Myocyte (in vitro differentiated cells): ENCODE data around the gene RPS15. TPM values are rescaled to one million over a fixed set of nuclear protein-coding genes. Genes with fewer than 3 reads are reported as not detected.
A peak's percentile ranks its signal among the peaks of the same experiment; 100 is the strongest.

Experiments
- DNase-seq: peaks from one replicate; pipeline ENCODE4 v3.0.0-alpha.2; 2012; ENCODE audit warnings: low read depth
- total RNA-seq: library from RNA; depleted of rRNA; stranded (reverse); fragments of >200 nt; gene quantifications from 2 replicates; pipeline ENCODE4 v1.2.3, GENCODE V29; 2014

RPS15 gene
- total RNA-seq, 1 donor from 2014 or later, result 1,600 TPM

DNA sequence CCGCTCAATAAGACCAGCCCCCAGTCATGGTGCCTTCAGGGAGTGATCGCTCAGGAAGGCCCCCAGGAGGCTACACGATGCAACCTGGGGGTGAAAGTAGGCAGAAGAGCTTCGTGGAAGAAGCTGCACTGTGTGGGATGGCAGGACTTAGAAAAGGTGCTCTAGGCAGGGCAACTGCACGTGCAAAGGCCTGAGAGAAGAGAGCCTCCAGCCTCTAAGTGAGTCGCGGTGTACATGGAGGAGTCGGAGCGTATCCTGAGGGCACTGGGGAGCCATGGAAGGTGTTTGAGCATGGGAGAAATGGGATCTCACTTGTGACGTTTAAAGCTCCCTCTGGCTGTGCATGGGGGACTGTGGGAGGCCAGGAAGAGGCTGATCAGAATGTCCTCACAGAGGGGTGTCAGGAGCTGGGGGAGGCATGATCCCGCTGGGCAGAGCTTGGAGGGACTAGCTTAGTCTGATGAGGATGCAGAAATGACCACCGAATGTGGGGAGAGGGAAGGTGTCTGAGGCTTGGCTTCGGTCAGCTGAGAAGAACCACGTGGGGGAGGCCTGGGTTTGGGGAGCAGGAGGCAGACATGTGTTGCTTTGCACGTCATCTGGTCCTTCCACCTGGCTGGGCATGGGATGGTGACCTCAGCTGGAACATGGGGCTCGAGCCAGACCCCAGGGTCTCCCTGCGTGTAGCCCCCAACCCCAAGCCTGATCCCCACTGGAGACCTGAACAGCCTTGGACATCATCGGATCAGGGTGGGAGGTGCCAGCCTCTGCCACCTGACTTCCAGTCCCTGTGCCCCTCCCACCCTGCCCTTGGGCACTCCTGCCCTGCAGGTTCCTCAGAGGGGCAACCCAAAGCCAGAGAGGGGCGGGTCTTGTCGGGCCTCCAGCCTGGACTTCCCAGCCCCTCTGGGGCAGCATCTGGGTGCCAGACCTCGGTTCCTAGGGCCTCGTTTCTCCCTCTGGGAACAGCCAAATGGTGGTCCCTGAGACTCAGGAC, 12.8 kb downstream of the RPS15 start:
- DNase-seq, result no peak

DNA sequence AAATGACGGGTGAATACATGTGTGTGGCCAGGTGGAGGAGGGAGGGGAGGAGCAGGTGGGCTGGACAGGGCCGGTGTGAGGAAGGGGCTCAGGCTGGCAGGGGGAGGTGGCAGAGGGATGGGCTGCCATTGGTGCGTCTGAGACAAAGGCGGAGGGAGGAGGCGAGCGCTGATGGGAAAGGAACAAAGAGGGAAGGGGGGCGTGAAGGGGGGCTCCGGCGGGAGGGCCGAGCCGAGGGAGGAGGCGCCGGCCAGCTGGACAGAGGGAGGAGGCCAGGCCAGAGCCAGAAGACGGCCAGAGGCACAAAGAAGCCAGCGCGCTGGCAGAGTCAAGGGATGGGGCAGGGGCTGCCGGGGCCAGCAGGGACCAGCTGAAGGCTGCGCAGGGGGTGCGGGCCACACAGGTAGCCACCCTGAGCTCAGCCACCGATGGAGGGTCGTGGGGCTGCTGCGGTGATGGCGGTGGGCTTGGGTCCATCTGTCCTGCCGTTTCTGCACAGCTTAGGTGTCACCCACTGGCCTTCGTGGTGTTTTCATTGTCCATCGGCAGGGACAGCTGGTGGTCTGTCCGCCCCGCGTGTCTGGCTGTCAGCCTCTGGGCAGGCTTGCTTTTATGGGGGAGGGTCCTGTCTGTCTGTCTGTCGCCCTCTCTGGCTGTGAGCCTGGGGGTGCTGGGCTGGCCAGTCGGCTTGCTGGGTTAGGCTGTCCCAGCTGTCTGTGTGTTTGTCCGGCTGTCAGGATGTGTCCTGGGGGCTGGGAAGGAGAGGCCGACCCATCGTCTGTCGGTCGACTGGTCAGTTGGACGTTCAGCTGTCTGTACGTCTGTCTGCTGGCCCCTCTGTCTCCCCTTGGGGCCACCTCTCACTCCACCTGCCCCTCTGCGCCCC, 14.0 kb downstream of the RPS15 start:
- peak; percentile 60 for DNase-seq

DNA sequence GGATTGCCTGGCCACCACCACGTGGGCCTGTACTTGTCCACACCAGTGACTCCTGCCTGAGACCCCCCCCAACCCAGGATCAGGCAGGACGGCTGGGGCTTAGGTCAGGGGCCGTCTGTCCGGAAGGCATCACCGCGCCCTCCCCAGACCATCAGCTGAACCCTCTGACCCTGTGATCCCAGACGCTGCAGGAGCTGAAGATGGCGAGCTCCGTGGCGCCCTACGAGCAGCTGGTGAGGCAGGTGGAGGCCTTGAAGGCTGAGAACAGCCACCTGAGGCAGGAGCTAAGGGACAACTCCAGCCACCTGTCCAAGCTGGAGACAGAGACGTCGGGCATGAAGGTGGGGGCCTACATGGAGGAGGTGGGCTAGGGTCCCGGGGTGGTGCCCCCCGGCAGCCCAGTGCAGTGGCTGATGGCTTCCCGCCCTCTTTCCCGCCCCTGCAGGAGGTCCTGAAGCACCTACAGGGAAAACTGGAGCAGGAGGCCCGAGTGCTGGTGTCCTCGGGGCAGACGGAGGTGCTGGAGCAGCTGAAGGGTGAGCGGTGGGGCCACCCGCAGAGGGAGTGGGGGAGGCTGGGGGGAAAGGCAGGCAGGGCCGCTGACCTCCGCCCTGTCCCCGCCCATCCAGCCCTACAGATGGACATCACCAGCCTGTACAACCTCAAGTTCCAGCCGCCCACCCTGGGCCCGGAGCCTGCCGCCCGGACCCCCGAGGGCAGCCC, 14.8 kb downstream of the RPS15 start:
- no peak for DNase-seq

DNA sequence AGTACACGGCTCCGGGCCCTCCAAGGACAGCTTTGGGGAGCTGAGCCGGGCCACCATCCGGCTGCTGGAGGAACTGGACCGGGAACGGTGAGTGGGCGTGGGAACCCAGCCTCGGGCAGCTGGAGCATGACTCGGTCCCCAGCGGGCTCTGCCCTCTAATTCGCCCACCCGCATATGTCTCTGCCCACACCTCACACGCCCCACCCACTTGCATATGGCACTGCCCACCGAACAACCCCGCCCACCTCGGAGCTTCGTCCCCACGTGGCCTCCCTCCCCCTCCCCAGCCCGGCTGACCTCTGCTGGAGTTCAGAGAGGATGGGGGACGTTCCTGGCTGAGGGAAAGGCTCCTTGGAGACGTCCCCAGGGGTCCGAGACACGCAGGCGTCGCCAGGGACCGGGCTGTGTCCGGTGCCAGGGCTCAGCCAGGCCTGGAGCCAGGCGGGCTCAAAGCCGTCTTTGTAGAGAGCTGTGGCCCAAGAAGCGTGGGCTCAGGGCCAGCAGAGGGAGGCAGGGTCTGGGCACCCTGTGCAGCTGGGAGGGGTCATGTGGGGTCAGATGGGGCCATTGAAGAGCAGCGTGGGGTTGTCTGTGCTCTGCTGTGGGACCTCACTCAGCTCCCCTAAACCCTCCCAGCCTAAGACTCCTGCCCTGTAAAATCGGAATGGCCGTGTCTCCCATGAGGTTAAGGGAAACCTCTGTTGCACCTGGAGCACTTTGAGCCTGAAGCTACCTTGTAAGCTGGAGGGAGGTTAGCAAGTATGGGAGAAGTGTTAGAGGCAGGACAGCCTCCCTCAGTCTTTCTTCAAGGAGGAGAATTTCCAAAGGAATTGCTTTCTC, 15.5 kb downstream of the RPS15 start:
- peak; percentile 73 for DNase-seq

DNA sequence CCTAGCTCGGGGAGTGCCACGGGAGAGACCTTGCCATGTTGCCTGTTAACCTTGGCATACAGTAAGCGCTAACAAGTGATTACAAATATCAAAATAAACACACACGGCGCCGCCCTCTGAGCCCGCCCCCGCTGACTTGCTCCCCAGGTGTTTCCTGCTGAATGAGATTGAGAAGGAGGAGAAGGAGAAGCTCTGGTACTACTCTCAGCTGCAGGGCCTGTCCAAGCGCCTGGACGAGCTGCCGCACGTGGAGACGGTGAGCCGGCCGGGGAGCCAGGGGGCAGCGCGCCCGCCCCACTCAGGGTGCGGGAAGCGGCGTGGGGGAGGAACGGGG, 16.8 kb downstream of the RPS15 start:
- no peak for DNase-seq

DNA sequence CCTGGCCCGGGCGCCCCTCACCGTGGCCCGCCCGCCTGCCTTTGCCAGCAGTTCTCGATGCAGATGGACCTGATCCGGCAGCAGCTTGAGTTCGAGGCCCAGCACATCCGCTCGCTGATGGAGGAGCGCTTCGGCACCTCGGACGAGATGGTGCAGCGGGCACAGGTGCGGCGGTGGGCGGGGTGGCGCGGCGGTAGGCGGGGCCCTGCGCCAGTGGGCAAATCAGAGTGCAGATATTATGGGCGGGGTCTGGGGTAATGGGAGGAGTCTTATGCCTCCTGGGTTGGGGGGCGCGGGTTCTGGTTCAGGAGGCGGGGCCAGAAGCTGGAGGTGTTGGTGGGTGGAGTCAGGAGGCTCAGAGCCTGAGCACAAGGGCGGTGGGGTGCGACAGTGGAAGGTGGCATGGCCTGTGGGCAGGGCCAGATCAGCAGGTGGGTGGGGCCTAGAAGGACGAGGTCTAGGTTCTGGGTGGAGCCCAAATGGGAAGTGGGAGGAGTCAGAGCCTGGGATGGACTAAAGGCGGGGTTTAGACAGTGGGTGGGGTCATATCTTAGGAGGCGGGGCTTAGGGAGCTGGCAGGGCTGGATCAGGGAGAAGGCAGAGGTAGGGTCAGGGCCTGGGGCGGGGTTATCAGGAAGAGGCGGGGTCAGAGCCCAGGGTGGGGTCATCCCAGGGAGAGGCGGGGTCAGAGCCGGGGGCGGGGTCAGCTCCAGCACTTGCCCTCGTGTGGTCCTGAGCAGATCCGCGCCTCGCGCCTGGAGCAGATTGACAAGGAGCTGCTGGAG, 17.3 kb downstream of the RPS15 start:
- no peak for DNase-seq

DNA sequence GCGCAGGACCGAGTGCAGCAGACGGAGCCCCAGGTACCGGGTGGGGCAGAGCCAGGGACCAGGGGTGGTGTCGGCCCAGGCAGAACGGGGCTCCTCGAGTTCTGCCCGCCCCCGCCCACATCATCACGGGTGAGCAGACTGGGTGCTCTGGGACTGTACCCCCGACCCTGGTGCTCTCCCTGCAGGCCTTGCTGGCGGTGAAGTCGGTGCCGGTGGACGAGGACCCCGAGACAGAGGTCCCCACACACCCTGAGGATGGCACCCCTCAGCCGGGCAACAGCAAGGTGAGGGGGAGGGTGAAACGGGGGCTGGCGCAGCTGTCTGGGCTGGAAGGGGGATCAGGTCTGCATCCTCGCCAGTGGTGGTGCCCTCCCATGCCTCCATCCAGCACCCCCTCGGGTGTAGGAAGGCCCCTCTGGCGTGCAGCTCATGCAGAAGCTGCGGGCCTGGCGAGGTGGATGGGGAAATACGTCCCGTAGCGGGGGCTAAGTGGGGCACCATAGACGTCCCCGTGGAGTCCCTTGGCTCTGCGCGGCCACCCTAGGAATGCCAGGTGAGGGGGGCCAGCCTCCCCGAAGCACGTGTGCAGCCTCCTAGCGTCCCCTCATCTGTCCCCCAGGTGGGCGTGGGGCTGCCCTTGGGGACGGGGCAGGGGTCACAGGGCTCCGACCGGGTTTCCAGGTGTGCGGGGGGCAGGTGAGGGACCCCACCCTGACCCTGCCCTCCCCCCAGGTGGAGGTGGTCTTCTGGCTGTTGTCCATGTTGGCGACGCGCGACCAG, 18.1 kb downstream of the RPS15 start:
- DNase-seq, result no peak

DNA sequence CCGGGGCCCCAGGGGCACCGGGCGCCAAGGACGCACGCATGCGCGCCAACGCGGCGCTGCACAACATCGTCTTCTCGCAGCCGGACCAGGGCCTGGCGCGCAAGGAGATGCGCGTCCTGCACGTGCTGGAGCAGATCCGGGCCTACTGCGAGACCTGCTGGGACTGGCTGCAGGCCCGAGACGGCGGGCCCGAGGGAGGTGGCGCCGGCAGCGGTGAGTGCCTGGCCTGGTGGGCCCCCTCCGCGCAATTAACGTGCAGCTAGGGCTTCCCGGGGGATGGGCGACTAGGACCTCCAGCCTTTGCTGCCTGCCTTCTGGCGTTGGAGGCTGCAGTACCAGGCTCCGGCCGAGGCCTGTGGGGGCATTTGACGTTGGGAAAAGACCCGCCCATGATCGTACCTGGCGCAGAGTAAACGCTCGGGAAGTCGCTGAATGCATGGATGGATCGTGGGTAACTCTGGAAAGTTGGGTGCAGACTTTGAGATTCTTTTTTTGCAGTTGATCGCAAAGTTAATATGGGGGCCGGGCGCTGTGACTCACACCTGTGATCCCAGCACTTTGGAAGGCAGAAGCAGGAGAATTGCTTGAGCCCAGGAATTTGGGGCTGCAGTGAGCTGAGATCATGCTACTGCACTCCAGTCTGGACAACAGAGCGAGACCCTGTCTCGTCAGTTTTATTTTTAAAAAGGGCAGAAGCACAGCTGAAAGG, 19.0 kb downstream of the RPS15 start:
- DNase-seq, result no peak

DNA sequence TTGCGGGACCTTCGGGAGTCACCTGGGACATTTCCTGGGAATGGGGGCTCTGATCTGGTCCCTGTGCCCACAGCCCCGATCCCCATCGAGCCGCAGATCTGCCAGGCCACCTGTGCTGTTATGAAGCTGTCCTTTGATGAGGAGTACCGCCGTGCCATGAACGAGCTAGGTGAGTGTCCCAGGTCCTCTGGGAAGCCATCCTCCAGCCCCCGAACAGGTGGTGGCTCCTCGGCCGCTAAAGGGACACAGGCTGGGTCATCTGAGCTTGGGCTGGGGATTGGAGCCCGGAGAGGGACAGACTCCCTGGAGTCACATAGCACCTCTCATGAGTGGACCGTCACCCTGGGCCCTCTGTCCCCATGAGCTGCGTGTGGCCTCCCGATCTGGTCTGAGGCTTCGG, 19.7 kb downstream of the RPS15 start:
- no peak for DNase-seq

DNA sequence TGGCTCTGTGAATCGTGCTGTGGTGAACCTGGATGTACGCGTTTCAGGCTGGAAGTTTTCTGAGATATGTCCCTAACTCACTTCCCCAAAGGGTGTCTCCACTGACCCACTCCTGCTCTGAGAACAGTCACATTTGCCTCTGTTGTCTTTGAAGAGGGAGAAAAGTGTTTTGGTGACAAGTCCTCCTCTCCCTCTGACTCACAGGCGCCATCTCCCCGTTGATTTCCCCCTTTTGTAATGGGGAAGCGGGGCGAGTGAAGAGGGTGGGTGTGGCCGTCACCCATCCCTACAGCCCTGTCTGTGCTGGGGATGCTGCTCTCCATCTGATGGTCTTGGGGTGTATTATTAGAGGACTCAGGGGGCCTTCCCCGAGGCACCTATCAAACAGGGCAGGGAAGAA, 21.3 kb downstream of the RPS15 start:
- no peak for DNase-seq

DNA sequence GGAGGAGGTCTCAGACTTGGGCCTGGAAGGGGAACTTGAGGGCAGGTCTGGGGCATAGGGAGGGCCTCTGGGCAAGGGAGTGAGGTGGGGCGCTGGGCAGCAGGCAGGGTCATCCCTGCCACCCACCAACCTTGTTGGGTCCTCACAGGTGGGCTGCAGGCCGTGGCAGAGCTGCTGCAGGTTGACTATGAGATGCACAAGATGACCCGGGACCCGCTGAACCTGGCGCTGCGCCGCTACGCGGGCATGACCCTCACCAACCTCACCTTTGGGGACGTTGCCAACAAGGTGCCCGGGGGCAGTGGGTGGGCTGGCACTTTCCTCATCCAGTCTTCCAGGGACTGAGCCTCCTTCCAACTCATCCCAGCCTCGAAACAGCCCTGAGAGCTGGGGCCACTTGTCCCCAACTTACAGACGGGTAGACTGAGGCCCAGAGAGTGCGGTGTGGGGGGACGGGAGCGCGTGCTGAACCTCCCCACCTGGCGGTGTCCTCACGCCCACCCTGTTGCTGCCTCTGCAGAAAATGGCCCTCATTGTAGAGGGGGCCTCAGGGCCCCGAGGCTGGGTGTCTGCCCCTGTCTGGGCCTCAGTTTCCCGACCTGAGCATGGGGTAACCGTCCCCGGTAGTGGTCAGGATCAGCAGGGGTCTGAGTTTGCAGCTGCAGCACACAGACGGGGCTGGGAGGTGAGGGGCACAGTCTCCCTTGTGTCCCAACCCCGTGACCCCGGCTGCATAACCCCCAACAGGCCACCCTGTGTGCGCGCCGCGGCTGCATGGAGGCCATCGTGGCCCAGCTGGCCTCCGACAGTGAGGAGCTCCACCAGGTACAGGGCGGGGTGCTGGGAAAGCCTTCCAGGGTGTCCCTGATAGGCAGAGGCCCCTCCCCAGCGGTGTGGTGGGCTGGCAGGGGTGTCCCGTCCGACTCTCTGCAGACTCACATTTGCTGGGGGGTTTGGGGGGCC, 22.1 kb downstream of the RPS15 start:
- no peak for DNase-seq

DNA sequence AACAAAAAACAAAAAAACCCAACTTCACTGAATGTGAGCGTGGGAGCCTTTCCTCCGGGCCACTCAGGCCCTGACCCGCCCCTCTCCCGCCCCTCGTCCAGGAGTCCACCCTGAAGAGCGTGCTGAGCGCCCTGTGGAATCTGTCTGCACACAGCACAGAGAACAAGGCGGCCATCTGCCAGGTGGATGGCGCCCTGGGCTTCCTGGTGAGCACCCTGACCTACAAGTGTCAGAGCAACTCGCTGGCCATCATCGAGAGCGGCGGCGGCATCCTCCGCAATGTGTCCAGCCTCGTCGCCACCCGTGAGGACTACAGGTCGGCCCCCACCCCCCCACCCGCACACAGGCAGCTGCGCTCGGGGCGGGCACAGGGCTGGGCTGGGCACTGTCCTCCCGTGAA, 23.7 kb downstream of the RPS15 start:
- no peak for DNase-seq

DNA sequence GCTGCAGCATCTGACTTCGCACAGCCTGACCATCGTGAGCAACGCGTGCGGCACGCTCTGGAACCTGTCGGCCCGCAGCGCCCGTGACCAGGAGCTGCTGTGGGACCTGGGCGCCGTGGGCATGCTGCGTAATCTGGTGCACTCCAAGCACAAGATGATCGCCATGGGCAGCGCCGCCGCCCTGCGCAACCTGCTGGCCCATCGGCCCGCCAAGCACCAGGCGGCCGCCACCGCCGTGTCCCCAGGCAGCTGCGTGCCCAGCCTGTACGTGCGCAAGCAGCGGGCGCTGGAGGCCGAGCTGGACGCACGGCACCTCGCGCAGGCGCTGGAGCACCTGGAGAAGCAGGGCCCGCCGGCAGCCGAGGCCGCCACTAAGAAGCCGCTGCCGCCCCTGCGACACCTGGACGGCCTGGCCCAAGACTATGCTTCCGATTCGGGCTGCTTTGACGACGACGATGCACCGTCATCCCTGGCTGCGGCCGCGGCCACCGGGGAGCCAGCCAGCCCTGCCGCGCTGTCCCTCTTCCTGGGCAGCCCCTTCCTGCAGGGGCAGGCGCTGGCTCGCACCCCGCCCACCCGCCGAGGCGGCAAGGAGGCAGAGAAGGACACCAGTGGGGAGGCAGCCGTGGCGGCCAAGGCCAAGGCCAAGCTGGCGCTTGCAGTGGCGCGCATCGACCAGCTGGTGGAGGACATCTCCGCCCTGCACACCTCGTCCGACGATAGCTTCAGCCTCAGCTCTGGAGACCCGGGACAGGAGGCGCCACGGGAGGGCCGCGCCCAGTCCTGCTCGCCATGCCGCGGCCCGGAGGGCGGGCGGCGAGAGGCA, 27.2 kb downstream of the RPS15 start:
- DNase-seq, result no peak

DNA sequence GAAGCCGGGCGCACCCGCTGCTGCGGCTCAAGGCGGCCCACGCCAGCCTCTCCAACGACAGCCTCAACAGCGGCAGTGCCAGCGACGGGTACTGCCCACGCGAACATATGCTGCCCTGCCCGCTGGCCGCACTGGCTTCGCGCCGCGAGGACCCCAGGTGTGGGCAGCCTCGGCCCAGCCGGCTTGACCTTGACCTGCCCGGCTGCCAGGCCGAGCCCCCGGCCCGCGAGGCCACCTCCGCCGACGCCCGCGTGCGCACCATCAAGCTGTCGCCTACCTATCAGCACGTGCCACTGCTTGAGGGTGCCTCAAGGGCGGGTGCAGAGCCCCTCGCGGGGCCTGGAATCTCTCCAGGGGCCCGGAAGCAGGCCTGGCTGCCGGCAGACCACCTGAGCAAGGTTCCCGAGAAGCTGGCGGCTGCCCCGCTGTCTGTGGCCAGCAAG, 27.8 kb downstream of the RPS15 start:
- no peak for DNase-seq

DNA sequence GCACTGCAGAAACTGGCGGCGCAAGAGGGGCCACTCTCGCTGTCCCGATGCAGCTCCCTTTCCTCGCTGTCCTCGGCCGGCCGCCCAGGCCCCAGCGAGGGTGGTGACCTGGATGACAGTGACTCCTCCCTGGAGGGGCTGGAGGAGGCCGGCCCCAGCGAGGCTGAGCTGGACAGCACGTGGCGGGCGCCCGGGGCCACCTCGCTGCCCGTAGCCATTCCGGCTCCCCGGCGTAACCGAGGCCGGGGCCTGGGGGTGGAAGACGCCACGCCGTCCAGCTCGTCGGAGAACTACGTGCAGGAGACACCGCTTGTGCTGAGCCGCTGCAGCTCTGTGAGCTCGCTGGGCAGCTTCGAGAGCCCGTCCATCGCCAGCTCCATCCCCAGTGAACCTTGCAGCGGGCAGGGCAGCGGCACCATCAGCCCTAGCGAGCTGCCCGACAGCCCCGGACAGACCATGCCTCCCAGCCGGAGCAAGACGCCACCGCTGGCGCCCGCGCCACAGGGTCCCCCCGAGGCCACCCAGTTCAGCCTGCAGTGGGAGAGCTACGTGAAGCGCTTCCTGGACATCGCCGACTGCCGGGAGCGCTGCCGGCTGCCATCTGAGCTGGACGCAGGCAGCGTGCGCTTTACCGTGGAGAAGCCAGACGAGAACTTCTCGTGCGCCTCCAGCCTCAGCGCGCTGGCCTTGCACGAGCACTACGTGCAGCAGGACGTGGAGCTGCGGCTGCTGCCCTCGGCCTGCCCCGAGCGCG, 28.4 kb downstream of the RPS15 start:
- DNase-seq, result no peak

DNA sequence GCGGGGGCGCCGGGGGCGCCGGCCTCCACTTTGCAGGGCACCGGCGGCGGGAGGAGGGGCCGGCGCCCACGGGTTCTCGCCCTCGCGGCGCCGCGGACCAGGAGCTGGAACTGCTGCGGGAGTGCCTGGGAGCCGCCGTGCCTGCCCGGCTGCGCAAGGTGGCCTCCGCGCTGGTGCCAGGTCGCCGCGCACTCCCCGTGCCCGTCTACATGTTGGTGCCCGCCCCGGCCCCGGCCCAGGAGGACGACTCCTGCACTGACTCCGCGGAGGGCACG, 29.0 kb downstream of the RPS15 start:
- DNase-seq, result no peak
